Large intestine (tissue), 3 donors: ENCODE data around the gene SNUPN. TPM values are rescaled to one million over a fixed set of nuclear protein-coding genes. Genes with fewer than 3 reads are reported as not detected.
"Not testable (repeated sequence)": the region's sequence is repeated elsewhere in the genome, so short reads cannot be mapped to it uniquely, and the experiment has no call there.

ENCODE experiments used
- DNase-seq, 2 donors: peaks; one replicate each; pipeline versions ENCODE4 v3.0.0 to v3.0.0-alpha.2; 2013
- H3K27ac ChIP-seq: one replicate; pipeline ENCODE4 v1.5.1; 2013; ENCODE audit warnings: low read length
- H3K27me3 ChIP-seq: 2 replicates; pipeline ENCODE4 v1.6.1; 2013; ENCODE audit warnings: low read length; ENCODE audit not compliant: control insufficient read depth, insufficient read depth
- H3K36me3 ChIP-seq: 2 replicates; pipeline ENCODE4 v1.6.1; 2013; ENCODE audit warnings: low read length; ENCODE audit not compliant: control insufficient read depth, insufficient read depth
- H3K4me1 ChIP-seq: one replicate; pipeline ENCODE4 v1.6.1; 2013; ENCODE audit warnings: low read length; ENCODE audit not compliant: control insufficient read depth, insufficient read depth
- H3K4me3 ChIP-seq: one replicate; pipeline ENCODE4 v1.5.1; 2013; ENCODE audit warnings: low read length
- H3K9me3 ChIP-seq: one replicate; pipeline ENCODE4 v1.6.1; 2013; ENCODE audit warnings: mild to moderate bottlenecking, low read depth, low read length, moderate library complexity; ENCODE audit not compliant: control insufficient read depth
- WGBS: methylation state at CpG from one replicate; pipeline ENCODE4 v1.1.5; 2013; ENCODE audit warnings: low lambda C conversion rate; ENCODE audit not compliant: insufficient coverage; 5-methylcytosine and 5-hydroxymethylcytosine counted together
- polyA plus RNA-seq: library from polyadenylated mRNA; unstranded; fragments of 120-200 nt; gene quantifications from one replicate; pipeline ENCODE4 v1.2.1, GENCODE V29; 2013

Gene SNUPN
- polyA plus RNA-seq, 1 donor = 21.3 TPM

DNA sequence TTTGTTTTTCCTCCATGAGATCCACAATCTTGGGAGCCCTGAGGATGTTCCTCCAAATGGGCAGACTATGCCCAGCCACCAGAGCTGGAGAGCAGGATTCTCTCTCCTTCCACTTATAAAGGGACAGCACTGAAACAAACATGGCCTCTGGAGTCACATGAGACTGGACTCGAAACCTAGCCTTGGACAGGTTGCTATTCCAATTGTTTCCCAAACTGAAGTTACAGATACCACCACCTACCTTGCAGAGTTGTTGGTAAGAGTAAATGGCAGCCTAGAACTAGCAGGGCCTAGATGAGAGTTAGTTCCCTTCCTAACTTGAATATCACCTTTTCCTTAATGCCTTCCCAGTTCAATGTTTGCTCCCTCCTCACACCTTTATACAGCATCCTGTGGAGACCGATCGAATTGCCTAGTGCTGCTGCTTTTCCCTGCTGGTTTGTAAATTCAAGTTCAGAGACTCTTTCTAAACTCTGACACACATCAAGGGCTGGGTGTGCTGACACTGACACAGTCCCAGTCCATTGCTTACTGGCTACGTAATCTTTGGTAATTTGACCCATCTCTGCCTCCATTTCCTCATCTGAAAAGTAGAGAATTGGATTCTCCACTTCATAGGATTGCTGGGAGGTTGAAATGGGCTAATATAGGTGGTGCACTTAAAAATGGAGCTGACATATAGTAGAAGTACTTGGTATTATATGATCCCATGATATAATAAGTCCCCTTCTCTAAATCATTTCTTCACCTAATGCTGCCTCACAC lies 11.9 kb upstream of the SNUPN start:
- H3K27me3 ChIP-seq = no peaks in the 10 kb centered on the region
- no peak overlapping the region for H3K4me3 ChIP-seq
- no peak for DNase-seq
- WGBS = no CpG with 5 or more reads among the region's 4 CpGs
- H3K4me1 ChIP-seq = peaks cover 9% of the 10 kb centered on the region
- H3K36me3 ChIP-seq = peaks cover 4% of the 10 kb centered on the region
- no peak overlapping the region for H3K27ac ChIP-seq
- H3K9me3 ChIP-seq = no peaks in the 10 kb centered on the region

GRCh38 chr15:75636026-75636425 lies 10.5 kb upstream of the SNUPN start:
- Histone ChIP-seq H3K9me3 (no peaks in the 10 kb centered on the region), H3K36me3 (peaks cover 4% of the 10 kb centered on the region)
- 80% methylated on average over 1 of the region's 6 CpGs for WGBS

GRCh38 chr15:75633922-75634321 lies 8.4 kb upstream of the SNUPN start:
- H3K9me3 ChIP-seq, H3K4me1 ChIP-seq, H3K27ac ChIP-seq, DNase-seq, H3K4me3 ChIP-seq, H3K36me3 ChIP-seq, H3K27me3 ChIP-seq: not testable (repeated sequence)
- WGBS = no CpG with 5 or more reads among the region's 7 CpGs

More at GRCh38 chr15:75636026-75636425, 10.5 kb upstream of the SNUPN start:
- H3K27me3 ChIP-seq = no peaks in the 10 kb centered on the region
- DNase-seq = no peak
- H3K27ac ChIP-seq = no peak overlapping the region
- peaks cover 9% of the 10 kb centered on the region for H3K4me1 ChIP-seq
- H3K4me3 ChIP-seq = no peak overlapping the region

DNA sequence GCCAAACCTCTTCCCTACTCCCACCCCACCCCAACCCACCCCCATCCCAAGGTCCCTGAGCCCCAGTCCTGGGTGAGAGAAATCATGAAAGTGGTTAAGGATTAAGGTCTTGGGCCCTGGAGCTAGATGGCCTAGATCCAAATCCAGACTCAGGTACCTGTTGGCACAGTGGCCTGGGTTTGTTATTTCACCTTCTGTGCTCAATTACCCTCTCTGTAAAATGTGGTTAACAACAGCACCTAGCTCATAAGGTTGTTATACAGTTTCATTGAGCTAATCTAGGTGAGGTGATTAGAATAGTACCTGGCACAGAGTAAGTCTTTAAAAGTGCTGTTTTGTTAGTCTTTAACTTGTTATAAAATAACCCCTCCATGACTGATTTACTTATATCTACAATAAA lies 6.4 kb upstream of the SNUPN start:
- Histone ChIP-seq H3K27me3 (no peaks in the 10 kb centered on the region), H3K27ac (no peak overlapping the region), H3K4me3 (no peak overlapping the region), H3K36me3 (no peaks in the 10 kb centered on the region), H3K9me3 (no peaks in the 10 kb centered on the region), H3K4me1 (no peaks in the 10 kb centered on the region)
- no peak for DNase-seq

GRCh38 chr15:75622505-75622904 lies 3.0 kb downstream of the SNUPN start:
- Histone ChIP-seq H3K36me3 (peaks cover 28% of the 10 kb centered on the region), H3K27ac (no peak overlapping the region), H3K9me3 (no peaks in the 10 kb centered on the region), H3K27me3 (no peaks in the 10 kb centered on the region), H3K4me1 (peaks cover 4% of the 10 kb centered on the region), H3K4me3 (no peak overlapping the region)
- no peak for DNase-seq
- WGBS = no CpG with 5 or more reads among the region's 2 CpGs

GRCh38 chr15:75620841-75621391 lies 4.6 kb downstream of the SNUPN start:
- H3K4me1 ChIP-seq = no peaks in the 10 kb centered on the region
- H3K36me3 ChIP-seq = peaks cover 40% of the 10 kb centered on the region
- no peak overlapping the region for H3K4me3 ChIP-seq
- WGBS = 60% methylated on average over 1 of the region's 7 CpGs
- no peaks in the 10 kb centered on the region for H3K9me3 ChIP-seq
- no peaks in the 10 kb centered on the region for H3K27me3 ChIP-seq
- no peak overlapping the region for H3K27ac ChIP-seq
- peak in 1 of 2 donors; percentile 32 for DNase-seq

- Histone ChIP-seq H3K27me3 (no peaks in the 10 kb centered on the region), H3K27ac (peak overlapping the region; percentile 2), H3K4me3 (no peak overlapping the region), H3K4me1 (no peaks in the 10 kb centered on the region), H3K9me3 (no peaks in the 10 kb centered on the region), H3K36me3 (peaks cover 45% of the 10 kb centered on the region)
- no peak for DNase-seq
- 100% methylated on average over 1 of the region's 4 CpGs for WGBS
These were observed 5.3 kb downstream of the SNUPN start for GRCh38 chr15:75620058-75620820.

DNA sequence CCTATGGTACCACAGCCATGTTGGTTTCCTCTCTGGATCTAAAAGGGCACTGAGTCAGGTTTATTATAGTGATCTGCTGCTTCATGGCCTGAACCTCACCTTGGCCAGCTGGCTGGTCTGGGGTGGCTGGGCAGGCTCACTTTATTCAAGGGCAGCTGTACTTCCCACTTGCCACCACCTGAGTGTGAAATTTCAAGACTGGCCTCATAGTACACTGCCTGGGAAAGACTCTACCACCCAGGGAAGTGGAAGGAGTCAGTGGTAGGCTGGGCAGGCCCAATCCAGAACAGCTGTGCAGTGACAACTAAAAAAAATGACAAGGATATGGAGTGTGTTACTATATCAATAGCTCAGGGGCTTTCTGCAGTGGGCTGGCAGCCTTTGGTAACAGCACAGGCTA lies 8.8 kb downstream of the SNUPN start:
- Histone ChIP-seq H3K27ac (no peak overlapping the region), H3K36me3 (peaks cover 66% of the 10 kb centered on the region), H3K27me3 (no peaks in the 10 kb centered on the region), H3K4me3 (no peak overlapping the region), H3K9me3 (no peaks in the 10 kb centered on the region), H3K4me1 (no peaks in the 10 kb centered on the region)
- no peak for DNase-seq

DNA sequence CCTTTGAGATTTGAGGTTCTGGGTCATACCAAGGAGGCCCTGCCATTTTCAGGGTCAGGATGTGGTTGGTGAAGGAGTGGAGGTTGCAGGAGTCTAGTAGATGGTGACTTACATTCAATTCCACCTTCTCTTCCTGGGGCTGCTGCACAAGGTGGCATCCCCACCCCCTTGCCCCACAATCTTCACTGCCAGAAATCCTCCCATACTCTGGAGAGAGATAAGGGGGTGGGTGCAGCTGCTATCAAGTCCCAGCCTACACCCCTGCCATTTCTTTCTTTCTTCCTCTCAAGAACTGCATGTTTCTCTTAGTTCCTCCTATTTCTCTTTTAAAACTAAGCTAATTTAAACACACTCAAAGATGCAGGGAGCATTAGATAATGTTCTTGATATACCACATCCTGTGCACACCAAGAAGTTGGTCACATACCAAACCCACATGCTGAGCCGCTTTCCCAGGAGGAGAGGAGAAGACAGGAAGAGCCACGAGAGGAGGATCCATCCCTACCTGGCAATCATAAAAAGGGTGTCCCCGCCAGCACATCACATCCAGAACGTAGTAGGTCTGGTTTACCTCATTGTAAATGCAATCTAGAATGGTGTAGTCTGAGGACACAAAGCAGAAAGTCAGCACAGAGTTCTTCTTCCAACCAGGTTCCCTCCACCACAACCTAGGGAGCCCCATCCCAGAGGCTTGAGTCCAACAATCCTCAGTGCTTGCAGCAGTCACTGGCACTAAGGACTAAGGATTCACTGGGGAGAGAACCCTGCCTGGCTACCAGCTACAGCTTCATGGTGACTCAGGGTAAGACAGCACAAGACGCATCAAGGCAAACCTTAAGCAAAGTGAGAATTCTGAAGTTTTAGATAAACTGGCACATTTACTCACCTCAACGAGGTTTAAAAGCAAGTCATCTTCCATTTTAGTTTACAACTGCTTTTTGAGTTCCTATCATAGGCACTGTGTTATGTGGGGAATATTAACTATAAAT lies 18.5 kb downstream of the SNUPN start:
- Histone ChIP-seq H3K27ac (no peak overlapping the region), H3K4me1 (no peaks in the 10 kb centered on the region), H3K9me3 (no peaks in the 10 kb centered on the region), H3K36me3 (peaks cover 62% of the 10 kb centered on the region), H3K4me3 (no peak overlapping the region), H3K27me3 (no peaks in the 10 kb centered on the region)
- WGBS = no CpG with 5 or more reads among the region's 6 CpGs
- no peak for DNase-seq

- Histone ChIP-seq H3K4me1 (no peaks in the 10 kb centered on the region), H3K27ac (no peak overlapping the region), H3K4me3 (no peak overlapping the region), H3K9me3 (no peaks in the 10 kb centered on the region), H3K36me3 (peaks cover 66% of the 10 kb centered on the region), H3K27me3 (no peaks in the 10 kb centered on the region)
- no peak for DNase-seq
- no CpG with 5 or more reads among the region's 8 CpGs for WGBS
These were observed 19.5 kb downstream of the SNUPN start for GRCh38 chr15:75606026-75606425.
